Astrocyte of the spinal cord (primary cell): ENCODE results near the gene MBD3L5.
"Not testable (repeated sequence)": the region's sequence is repeated elsewhere in the genome, so short reads cannot be mapped to it uniquely, and the experiment has no call there.

Experiments
- DNase-seq: peaks from one replicate; pipeline ENCODE4 v3.0.0; 2011; ENCODE audit warnings: low read depth, low spot score
- H3K4me3 ChIP-seq: 2 replicates; pipeline ENCODE4 v1.5.1; 2011; ENCODE audit warnings: low read depth, mild to moderate bottlenecking, low read length, moderate library complexity
- in situ Hi-C: cut with HindIII; loops from 2 replicates; pipeline ENCODE4 v1.10.0; 2017; ENCODE audit warnings: low sequenced_read_pairs
- TF ChIP-seq, protein P1 (sequence below): IDR thresholded peaks from 2 replicates; pipeline ENCODE4 v1.5.1; 2012; ENCODE audit warnings: low read depth, mild to moderate bottlenecking, low read length, inconsistent platforms

The MBD3L5 gene

DNA sequence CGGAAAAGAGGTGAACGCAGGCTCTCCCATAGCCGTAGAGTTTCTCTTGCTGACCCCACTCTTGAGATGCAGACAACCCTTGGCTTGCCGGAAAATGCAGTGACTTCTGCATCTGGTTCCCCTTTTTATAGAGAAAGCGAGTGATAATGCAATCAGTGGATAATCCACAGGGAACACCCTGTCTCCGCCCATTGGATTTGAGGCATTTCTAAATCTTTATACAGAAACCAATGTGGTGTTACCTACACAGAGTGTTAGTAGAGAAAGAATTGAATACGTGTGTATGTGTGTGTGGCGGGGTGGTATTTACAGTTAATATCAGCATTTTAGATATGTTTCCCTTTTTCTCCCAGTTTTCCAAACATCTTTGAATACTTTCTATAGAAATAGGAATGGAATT, 28.2 kb downstream of the MBD3L5 start, which contains the start of gene MBD3L3:
Gene MBD3L3 (minus strand): TSS at position 101 of the 400 bp plus-strand sequence. CDS start 71 bp downstream, at position 30.
- H3K4me3 ChIP-seq, DNase-seq, in situ Hi-C loops: not testable (repeated sequence)

DNA sequence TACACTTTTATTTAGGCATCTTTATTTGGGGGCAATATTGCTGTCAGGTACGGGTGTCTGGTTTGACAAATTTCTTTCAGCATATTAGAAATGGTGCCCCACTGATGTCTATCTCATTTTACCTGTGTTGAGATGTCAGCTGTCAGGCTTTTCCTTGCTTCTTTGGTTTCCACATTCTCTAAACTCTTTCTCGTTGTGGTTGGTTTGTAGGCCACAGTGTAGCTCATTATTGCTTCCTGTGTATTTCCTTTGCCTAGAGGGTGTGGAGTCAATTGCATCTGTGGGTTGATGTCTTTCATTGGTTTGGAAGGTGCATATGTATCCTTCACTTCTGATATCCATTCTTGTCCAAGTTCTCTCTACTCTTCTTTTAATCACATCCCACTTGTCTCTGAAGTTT, 29.6 kb downstream of the MBD3L5 start:
- in situ Hi-C loops, DNase-seq, H3K4me3 ChIP-seq: not testable (repeated sequence)

DNA sequence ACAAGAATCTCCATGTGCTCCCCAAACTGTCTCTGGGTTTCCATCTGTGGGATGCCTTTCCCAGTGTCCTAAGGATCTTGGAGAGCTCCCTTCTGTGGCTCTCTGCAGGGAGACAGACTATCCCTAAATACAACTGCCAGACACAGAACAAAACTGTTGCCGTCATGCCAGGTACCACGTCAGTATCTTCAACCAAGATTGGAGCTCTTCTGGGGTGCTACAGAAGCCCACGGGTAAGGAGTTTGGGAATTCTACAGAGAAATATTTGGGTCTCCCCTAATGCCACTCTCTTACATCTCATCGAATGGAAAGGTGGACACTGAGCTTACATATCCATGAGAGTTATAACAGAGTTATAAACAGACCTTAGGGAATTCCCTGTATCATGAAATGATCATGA, 33.0 kb downstream of the MBD3L5 start:
- TF ChIP-seq, protein P1, sequence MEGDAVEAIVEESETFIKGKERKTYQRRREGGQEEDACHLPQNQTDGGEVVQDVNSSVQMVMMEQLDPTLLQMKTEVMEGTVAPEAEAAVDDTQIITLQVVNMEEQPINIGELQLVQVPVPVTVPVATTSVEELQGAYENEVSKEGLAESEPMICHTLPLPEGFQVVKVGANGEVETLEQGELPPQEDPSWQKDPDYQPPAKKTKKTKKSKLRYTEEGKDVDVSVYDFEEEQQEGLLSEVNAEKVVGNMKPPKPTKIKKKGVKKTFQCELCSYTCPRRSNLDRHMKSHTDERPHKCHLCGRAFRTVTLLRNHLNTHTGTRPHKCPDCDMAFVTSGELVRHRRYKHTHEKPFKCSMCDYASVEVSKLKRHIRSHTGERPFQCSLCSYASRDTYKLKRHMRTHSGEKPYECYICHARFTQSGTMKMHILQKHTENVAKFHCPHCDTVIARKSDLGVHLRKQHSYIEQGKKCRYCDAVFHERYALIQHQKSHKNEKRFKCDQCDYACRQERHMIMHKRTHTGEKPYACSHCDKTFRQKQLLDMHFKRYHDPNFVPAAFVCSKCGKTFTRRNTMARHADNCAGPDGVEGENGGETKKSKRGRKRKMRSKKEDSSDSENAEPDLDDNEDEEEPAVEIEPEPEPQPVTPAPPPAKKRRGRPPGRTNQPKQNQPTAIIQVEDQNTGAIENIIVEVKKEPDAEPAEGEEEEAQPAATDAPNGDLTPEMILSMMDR: no peak
- DNase-seq: no peak
- in situ Hi-C loops: no loop called here
- no peak overlapping the region for H3K4me3 ChIP-seq

DNA sequence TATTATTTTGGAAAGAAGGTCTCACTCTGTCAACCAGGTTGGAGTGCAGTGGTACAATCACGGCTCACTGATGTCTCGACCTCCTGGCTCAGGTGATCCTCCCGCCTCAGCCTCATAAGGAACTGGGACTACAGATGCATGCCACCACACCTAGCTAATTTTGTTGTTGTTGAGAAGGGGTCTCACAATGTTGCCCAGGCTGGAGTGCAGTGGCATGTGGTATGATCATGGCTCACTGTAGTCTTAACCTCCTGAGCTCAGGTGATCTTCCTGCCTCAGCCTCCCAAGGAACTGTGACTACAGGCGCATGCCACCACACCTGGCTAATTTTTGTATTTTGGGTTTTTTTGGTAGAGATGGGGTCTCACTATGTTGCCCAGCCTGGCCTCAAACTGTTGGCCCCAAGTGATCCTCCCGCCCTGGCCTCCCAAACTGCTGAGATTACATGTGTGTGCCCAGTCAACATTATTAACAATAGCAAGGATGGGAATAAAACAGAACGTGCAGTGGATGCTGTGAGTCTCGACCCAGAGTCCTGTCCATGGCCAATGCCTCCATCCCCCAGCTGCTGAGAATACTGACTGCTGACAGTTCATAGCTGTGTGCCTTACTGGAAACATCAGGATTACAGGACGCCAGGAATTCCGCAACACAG, 33.5 kb downstream of the MBD3L5 start:
- H3K4me3 ChIP-seq: no peak overlapping the region
- no peak for DNase-seq
- in situ Hi-C loops: no loop called here
- TF ChIP-seq, protein P1: no peak

DNA sequence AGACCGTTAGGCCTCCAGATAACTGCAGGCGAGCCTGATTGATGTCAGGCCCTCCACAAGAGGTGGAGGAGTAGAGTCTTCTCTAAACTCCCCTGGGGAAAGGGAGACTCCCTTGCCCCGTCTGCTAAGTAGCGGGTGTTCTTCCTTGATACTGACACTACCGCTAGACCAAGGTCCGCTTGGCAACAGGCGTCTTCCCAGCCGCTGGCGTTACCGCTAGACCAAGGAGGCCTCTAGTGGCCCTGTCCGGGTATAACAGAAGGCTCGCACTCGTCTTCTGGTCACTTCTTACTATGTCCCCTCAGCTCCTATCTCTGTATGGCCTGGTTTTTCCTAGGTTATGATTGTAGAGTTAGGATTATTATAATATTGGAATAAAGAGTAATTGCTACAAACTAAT, 36.7 kb downstream of the MBD3L5 start:
- TF ChIP-seq, protein P1: peak; percentile 30
- in situ Hi-C loops, DNase-seq, H3K4me3 ChIP-seq: not testable (repeated sequence)

DNA sequence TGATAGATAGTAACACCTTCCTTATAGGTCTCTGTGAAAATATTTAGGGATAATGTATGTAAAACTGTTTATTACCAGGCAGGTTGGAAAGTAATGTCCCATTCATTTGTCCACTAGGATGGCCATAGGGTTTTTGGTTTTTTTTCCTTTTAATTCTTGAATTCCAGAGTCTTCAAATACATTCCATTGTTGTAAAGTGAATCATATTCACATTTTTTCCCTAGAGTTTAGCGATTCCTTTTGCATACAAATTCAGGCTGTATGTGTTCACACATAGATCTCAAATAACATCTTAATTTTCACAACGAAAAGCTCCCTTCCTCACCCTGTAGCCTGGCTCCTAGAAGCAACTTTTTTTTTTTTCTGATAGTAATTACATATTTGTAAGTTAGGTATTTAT, 37.3 kb downstream of the MBD3L5 start:
- TF ChIP-seq, protein P1: no peak
- no peak for DNase-seq
- in situ Hi-C loops: no loop called here
- no peak overlapping the region for H3K4me3 ChIP-seq

DNA sequence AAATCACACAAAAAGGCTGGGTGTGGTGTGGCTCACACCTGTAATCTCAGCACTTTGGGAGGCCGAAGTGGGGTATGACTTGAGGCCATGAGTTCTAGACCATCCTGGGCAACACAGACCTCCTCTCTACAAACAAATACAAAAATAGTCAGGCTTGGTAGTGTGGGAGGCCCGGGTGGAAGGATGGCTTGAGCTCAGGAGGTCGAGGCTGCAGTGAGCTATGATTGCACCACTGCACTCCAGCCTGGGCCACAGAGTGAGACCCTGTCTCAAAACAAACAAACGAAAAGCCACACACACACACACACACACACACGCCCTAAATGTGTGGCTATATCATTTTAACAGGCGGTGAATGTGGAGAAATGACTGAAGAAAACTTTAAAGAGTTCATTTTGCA, 38.2 kb downstream of the MBD3L5 start:
- in situ Hi-C loops: no loop called here
- H3K4me3 ChIP-seq: no peak overlapping the region
- TF ChIP-seq, protein P1: no peak
- DNase-seq: no peak
